ENCODE results near the gene GPR89A.
"Not testable (repeated sequence)": the region's sequence is repeated elsewhere in the genome, so short reads cannot be mapped to it uniquely, and the experiment has no call there.

GPR89A gene

DNA sequence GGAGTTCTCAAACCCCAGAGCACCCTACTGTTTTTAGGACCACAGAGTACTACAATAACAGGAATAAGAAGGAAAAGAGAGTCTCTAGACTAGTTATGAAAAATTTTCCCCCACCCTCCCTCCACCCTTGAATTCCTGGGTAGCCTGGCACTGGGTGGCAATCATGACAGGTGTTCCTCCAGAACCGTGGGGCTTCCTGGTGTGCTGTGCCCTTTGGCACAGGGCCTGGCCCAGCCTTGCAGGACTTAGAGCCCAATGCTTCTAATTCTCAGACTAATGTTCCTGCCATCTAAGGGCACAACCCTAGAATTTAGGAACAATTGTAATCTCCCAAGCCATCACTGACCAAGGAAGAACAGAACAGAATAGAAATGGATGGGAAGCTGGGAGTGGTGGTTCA, 110.0 kb downstream of the GPR89A start:
- no peak for DNase-seq (ENCODE audit: low read depth in 2 of 2)

DNA sequence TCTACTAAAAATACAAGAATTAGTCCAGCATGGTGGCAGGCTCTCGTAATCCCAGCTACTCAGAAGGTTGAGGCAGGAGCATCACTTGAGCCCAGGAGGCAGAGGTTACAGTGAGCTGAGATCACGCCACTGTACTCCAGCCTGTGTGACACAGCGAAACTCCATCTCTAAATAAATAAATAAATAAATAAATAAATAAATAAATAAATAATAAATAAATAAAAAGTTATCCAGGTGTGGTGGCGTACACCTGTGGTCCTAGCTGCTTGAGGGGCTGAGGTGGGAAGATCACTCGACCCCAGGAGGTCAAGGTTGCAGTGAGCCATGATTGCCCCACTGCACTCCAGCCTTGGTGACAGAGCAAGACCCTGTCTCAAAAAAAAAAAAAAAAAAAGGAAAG, 110.7 kb downstream of the GPR89A start:
- not testable (repeated sequence) for DNase-seq (ENCODE audit: low read depth in 2 of 2)

DNA sequence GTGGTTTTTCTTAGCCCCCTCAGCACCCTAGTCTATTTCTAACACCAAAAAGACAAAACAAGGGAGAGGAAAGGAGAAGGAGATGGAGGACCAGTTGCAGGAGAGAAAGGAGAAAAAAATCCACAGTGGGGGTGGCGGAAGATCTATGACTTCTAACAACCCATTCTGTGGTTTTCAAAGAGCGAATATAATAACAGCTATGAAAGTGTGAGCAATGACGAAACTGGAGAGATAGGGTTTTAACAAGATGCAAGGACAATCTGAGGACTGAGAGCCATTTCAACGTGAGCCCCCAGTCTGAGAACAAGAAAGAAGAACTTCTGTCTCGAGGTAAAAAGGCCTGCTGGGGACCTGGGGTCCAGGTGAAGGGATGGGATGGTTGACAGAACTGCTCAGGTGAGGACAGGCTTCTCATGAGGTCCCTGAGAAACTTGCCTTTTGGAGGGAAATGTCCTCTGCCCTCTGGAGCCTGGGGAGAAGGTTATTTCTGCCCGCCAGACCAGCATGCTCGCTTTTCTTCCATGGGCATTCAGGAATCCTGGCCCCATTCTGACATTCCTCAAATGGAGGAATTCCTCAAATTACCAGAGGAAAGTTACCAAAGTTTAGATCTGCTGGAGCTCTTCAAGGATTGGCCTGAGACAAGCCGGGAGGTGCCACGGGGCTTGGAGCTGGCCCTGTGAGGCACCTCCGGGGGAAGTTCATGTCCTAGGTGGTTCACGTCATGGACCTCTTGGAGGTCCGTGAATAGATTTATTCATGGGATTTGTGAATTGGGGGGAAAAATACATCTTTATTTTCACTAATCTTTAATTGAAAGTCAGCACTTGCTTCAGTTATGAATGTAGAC, 111.7 kb downstream of the GPR89A start, which contains the start of gene CD160:
TSS of gene CD160 (plus strand) at position 270 of the 850 bp plus-strand sequence. CDS start 8,829 bp downstream, outside the sequence.
- no peak for DNase-seq (ENCODE audit: low read depth in 2 of 2)
